Gastroesophageal sphincter (tissue), 3 donors: ENCODE results near the gene TMEM272.

ENCODE experiments used
- CTCF ChIP-seq, 4 experiments: fragments of 200-600 bp in 2 of 4; fragments of 450-650 bp in 2 of 4; sonication (generic) in 1 of 4; IDR thresholded peaks; one replicate each; pipeline ENCODE4 v1.5.1; 2017 to 2019; ENCODE audit warnings: antibody characterized with exemption in 4 of 4, mild to moderate bottlenecking in 2 of 4, moderate library complexity in 2 of 4
- POLR2A ChIP-seq, 2 donors: fragments of 450-650 bp; IDR thresholded peaks; one replicate each; pipeline ENCODE4 v1.6.1; 2017; ENCODE audit warnings: antibody characterized with exemption in 2 of 2, mild to moderate bottlenecking in 2 of 2, moderate library complexity in 1 of 2
- POLR2AphosphoS5 ChIP-seq: sonication (generic); formaldehyde crosslinking; IDR thresholded peaks from one replicate; pipeline ENCODE4 v1.6.1; 2017; ENCODE audit warnings: antibody characterized with exemption

GRCh38 chr13:51796546-51796945, 48.4 kb downstream of the TMEM272 start:
- no peak for TF ChIP-seq CTCF (IDR thresholded peaks at IDR 0.05)
- TF ChIP-seq POLR2A (IDR thresholded peaks at IDR 0.05) = no peak
- TF ChIP-seq POLR2AphosphoS5 = no peak
